ENCODE measurements around the gene FOXD1. TPM values are rescaled to one million over a fixed set of nuclear protein-coding genes. Genes with fewer than 3 reads are reported as not detected.

Gene FOXD1
- total and polyA plus RNA-seq, 9 of the 15 experiments (the other 6 are each of a cell fraction or from before 2014, with no cell fraction given): 0.03 to 0.40 (median 0.10) TPM; not detected in 4

DNA sequence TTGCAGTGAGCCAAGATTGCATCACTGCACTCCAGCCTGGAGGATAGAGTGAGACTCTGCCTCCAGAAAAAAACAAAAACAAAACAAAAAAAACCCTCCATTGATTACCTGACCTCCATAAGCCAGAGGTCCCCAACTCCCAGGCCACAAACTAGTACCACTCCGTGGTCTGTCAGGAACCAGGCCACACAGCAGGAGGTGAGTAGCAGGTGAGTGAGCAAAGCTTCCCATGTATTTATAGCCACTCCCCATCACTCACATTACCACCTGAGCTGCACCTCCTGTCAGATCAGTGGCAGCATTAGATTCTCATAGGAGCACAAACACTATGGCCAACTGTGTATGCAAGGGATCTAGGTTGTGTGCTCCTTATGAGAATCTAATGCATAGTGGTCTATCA is 35.9 kb upstream of the FOXD1 start:
- Histone ChIP-seq H3K27me3 (ENCODE audit: control insufficient read depth in 2 of 2, insufficient read depth in 2 of 2, low read length in 2 of 2) (no peaks in the 10 kb centered on the region), H3K36me3 (ENCODE audit: control insufficient read depth, insufficient read depth, low read length) (no peaks in the 10 kb centered on the region), H2AFZ (ENCODE audit: low read depth, low read length) (no peak overlapping the region), H3K9ac (ENCODE audit: insufficient read depth in 1 of 2, low read depth in 2 of 2, low read length in 2 of 2) (no peak overlapping the region), H3K79me2 (ENCODE audit: control insufficient read depth, insufficient read depth, low read length) (no peaks in the 10 kb centered on the region), H3K4me3 (no peak overlapping the region), H3K4me1 (replicated peaks in 1 of 2; ENCODE audit: control insufficient read depth in 2 of 2, insufficient read depth in 2 of 2, low read length in 2 of 2) (peaks cover 12 to 31% of the 10 kb centered on the region in 2 experiments), H3K27ac (ENCODE audit: extremely low read depth, low read depth, low read length) (no peak overlapping the region), H4K20me1 (replicated peaks; ENCODE audit: control insufficient read depth, insufficient read depth, low read length) (no peaks in the 10 kb centered on the region), H3K9me3 (replicated peaks; ENCODE audit: control insufficient read depth, insufficient read depth, low read depth, low read length) (no peaks in the 10 kb centered on the region), H3K9me1 (ENCODE audit: control insufficient read depth, insufficient read depth, low read length) (no peaks in the 10 kb centered on the region), H3K4me2 (ENCODE audit: insufficient read depth, low read length) (no peak overlapping the region)
- no TSS peak for BruUV-seq (replicated peaks)
- TF ChIP-seq, protein P1, sequence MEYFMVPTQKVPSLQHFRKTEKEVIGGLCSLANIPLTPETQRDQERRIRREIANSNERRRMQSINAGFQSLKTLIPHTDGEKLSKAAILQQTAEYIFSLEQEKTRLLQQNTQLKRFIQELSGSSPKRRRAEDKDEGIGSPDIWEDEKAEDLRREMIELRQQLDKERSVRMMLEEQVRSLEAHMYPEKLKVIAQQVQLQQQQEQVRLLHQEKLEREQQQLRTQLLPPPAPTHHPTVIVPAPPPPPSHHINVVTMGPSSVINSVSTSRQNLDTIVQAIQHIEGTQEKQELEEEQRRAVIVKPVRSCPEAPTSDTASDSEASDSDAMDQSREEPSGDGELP (CRISPR knock-in tag; IDR thresholded peaks at IDR 0.05; ENCODE audit: borderline replicate concordance): no peak
- TF ChIP-seq ZC3H11A (IDR thresholded peaks at IDR 0.05; ENCODE audit: low read depth, low read length) (no peak), ZNF134 (CRISPR knock-in tag; conservative IDR thresholded peaks at IDR 0.05) (no peak), FOXP1 (CRISPR knock-in tag; IDR thresholded peaks at IDR 0.05) (no peak), SAFB2 (IDR thresholded peaks at IDR 0.05; ENCODE audit: borderline replicate concordance, low read depth, low read length, severe bottlenecking) (no peak), ELF1 (tag; IDR thresholded peaks at IDR 0.05) (no peak), ZFX (CRISPR knock-in tag; IDR thresholded peaks at IDR 0.05) (no peak), NFXL1 (CRISPR knock-in tag; IDR thresholded peaks at IDR 0.05) (no peak), KAT7 (CRISPR knock-in tag; IDR thresholded peaks at IDR 0.05; ENCODE audit: borderline replicate concordance) (no peak), KHSRP (IDR thresholded peaks at IDR 0.05) (no peak), RBM17 (IDR thresholded peaks at IDR 0.05; ENCODE audit: borderline replicate concordance, low read depth, low read length) (no peak), ZNF12 (CRISPR knock-in tag; IDR thresholded peaks at IDR 0.05) (no peak), CEBPB (tag; IDR thresholded peaks at IDR 0.05) (no peak), FOSL1 (tag; conservative IDR thresholded peaks at IDR 0.05) (no peak), GABPA (tag; conservative IDR thresholded peaks at IDR 0.05; ENCODE audit: low read depth) (no peak), ZKSCAN1 (IDR thresholded peaks at IDR 0.05; ENCODE audit: low read depth, low read length) (no peak), HSF4 (CRISPR knock-in tag; IDR thresholded peaks at IDR 0.05; ENCODE audit: borderline replicate concordance) (no peak), MCM5 (IDR thresholded peaks at IDR 0.05; ENCODE audit: low read depth) (no peak), ZBED1 (IDR thresholded peaks at IDR 0.05) (no peak), BRD9 (IDR thresholded peaks at IDR 0.05; ENCODE audit: low read depth, partially characterized antibody) (no peak)
- in situ Hi-C loops (cut with MboI) (no loop called here), intact Hi-C loops (cut with micrococcal nuclease) (no loop called here)
- CTCF ChIA-PET (ENCODE audit: low intra/inter-chr PET ratio): no interaction called here
- WGBS (ENCODE audit: insufficient coverage, low coverage, missing lambda C conversion rate): 38% methylated on average over 1 of the region's 1 CpG
- POLR2A ChIA-PET: no interaction called here
- FAIRE-seq (no peak), ATAC-seq (no peak), DNase-seq (ENCODE audit: extremely low read depth in 1 of 4, low spot score in 3 of 4) (no peak)

Measured in K562 (cell line).